NOMO-1 treated with DMSO at 0.1 percent for 48 hours (cell line): ENCODE data around the gene PLEKHG5.

ENCODE experiments used
- DNase-seq: peaks from one replicate; lab custom pipeline; 2025; ENCODE audit not compliant: unreplicated experiment; lab: John Stamatoyannopoulos, UW

The PLEKHG5 gene

DNA sequence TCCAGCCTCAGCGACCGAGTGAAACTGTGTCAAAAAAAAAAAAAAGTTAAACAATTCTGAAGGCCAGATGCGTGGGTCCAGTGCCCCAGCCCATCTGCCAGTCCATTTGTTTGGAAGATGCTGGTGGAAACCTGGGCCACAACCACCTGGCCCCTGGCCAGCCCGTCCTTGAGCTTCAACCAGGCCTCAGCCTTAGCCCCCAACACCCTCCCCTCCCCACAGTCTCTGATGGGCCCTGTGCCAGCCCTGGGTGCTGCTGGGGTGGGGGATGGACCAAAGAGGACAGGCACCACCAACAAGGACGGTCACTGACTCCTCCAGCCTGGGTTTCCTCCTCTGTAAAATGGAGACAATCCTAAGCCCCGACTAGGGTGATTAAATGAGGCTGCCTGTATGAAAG, 19.6 kb upstream of the PLEKHG5 start:
- DNase-seq, result no peak

DNA sequence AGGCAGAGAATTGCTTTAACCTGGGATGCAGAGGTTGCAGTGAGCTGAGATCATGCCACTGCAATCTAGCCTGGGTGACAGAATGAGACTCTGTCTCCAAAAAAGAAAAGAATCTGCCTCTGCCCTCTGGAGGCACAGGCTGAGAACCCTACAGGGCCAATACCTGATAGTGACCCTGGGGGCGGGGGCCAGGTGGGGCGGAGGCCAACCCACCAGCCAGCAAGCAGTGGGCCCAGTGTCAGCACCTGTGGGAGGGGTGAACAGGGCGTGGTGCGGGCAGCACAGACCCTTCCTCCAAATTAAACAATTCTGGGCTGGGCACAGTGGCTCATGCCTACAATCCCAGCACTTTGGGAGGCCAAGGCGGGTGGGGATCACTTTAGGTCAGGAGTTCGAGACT, 19.0 kb upstream of the PLEKHG5 start:
- DNase-seq, result no peak

DNA sequence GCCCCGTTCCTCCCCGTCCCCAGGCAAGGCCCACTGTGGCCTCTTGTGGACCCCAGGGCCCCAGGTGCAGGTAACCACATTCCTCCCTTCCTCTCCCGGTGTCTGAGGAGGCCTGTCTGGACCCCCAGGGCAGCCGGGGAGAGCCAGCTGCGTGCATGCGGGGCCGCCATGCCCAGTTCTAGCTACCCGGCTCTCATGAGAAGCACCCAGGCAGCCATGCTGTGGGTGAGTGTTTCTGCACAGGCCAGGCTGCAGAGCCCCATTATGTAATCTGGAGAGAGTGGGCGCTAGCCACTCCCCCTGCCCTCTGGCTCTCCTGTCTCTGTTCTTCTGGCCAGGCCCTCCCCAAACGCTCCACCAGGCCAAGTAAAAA, 18.4 kb upstream of the PLEKHG5 start:
- no peak for DNase-seq

DNA sequence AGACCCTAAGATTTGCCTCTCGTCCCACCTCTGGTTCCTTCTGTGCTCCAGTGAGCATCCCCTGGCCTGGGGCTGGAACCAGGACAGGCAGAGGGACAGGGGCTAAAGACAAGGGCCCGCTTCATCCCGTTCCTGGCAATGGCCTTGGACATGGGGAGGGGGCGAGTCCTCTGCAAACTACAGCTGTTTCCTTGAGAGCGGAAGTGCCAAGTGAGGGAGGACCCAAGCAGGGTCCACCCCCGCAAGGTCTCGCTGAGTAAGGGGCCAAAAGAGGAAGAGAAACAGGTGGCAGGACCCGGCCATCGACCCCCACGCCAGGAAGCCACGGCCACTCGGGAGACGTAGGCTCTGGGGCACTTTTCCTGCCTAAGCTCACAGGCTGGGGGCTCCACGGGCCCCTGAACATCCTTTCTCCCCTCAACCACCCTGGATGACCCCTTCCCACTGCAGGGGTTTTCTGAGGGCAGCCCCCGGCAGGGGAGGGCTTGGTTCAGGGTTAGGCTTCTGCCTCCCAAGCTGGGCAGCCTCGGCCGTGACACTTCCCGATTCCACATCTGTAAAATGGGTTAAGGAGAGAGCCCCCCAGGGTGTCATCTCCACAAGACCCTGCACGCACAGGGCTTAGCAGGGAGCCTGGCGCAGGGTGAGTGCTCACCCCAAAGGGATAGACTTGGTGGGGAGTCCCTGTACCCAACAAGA, 17.9 kb upstream of the PLEKHG5 start:
- no peak for DNase-seq

DNA sequence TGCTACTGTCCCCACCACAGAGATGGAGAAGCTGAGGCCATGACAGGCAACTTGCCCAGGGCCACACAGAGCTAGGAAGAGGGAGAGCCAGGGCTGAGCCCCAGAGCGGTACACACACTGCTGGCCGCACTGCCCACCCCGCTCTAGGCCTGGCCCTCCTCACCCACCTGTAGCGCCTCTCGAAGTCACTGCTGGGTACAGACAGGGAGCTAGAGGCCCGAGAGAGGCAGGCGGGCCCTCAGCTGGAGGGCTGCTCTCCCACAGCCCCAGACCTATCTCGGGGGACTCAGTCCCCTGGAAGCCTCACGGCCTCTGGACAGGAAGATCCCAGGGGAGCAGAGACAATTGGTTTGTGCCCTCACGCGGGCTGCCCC, 17.3 kb upstream of the PLEKHG5 start:
- DNase-seq, result no peak

DNA sequence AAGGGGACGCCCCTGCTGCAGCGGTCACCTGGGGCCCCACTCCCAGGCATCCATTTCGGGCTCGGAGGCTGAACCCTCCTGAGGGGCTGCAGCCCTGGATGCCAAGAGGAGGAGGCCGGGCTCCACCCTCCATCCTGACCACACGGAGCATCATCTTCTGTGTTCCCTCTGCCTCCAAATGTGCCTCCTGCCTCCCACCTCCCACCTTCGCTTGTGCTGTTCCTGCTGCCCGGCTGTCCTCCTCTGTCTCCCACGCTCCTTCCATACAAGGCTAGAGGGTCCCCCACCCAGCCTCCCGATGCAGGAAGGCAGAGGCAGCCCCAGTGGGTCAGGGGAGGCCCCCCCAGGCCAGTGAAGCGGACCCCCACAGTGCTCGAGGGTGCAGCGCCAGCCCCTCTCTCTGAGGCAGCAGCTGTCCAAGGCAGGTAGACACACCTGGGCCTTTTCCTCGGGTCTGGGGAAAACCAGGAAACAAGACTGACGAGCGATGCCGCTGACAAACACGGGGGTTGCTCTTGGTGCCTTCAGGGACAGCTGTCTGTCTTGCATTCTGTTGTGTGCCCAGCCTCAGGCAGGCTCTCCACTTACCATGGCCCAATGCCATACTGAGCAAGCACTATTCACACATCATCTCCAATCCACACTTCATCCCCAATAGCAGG, 16.8 kb upstream of the PLEKHG5 start:
- no peak for DNase-seq

DNA sequence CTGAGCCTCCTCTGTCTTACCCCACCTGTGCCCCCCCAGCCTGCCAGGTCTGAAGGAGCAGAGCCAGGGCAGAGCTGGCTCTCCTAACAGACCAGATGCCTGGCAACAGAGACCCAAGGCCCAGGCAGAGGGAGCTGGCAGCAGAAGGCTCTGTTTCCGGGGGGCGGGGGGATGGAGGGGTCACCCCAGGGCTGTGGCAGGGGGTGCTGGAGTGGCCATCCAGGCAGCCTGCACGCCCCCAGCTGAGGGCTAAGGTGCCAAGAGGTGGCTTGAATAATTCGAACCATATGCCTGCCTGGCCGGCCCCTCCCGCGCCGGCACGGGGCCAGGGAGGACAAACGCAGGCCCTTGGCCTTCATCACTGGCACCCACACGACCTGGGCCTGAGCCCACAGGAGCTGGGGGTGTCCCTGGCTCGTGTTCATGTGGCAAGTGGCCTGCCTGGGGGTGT, 16.0 kb upstream of the PLEKHG5 start:
- no peak for DNase-seq

DNA sequence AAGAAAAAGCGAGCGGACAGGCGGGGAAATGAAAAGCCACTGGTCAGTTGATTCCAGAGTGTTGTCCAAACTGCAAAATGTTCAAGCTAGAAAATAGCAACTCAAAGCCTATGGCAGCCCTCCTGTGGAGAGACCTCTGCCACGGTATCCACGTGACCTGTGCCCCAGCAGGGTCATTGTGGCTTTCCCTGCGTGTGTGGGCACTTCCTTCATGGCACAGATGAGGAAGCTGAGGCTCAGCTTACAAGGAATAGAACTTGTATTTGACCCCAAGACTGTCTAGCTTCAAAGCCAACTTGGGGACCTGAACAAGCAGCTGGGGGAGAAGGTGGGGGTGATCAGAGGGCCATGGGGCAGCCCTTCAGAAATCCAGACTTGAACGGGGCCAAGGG, 15.6 kb upstream of the PLEKHG5 start:
- peak; percentile 8 for DNase-seq

DNA sequence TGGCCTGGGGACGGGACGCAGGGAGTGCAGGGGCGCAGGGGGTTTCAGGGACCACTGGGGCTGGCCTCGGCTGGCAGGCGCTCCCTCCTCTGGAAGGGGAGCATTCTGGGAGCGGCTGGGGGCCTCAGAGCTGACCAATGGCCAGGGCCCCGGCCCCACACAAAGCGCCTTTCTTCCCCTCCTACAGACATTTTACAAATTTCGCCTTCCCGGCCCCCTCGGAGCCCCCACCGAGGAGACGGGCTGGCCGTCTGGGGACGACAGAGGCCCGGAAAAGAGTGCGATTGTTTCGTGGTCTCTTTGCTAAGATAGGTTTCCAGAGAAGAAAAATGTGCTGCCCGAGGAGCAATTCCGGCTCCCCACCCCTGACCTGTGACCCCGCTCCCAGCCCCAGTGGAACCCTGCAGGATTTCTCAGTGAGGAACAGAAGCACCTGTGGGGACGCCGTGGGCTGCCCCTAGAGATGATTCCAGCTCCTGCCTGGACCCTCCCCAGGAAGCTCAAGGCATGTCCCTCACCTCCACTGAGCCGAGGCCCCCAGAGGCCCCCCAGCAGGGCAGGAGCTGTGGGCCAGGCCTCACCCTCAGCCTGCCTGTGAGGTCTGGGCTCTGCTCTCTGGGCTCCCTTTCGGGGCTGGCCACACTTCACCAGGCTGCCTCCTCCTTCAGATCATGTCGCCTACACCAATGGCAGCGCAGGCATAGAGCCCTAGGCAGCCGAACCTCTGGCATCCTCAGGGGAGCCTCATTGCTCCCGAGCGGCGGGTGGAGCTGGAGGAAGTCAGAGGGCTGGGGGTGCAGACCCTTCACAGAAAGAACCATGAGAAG, 15.0 kb upstream of the PLEKHG5 start:
- no peak for DNase-seq

DNA sequence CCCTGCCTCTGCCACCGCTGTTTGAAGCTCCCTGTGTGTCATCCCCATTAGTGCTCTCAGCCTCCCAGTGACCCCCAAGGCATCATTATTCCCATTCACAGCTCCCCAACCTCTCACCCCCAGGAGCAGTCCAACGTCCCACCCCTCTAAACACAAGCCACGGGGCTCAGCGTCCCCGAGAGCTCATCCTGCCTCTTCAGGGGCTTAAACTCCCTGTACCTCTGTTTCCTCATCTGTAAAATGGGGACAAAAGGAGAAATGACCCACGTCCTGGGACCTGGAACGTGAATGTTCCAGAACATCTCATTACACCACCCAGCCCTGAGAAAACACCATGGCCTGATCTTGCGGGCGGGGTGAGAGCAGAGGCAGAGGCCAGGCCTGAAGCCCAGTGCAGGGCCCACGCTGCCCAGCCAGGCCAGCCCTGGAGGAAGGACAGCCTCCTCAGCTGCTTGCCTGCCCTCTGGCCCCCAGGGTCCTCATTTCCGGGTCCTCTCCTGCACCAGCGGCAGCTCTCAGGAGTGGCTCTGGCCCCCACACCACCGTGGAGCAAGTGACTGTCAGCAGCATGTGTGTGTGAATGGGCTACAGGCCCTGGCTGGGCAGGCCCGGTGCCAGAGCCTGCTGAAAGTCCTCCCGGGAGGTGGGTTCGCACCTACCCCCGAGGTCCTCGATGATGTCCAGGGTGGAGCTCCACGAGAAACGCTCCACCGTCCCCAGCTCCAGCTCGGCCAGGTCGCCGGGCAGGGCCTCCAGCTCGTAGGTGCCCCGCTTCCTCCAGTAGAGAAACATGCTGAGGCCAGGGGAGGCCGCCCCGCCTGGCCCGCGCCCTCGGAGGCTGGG, 14.1 kb upstream of the PLEKHG5 start:
- DNase-seq, result no peak

DNA sequence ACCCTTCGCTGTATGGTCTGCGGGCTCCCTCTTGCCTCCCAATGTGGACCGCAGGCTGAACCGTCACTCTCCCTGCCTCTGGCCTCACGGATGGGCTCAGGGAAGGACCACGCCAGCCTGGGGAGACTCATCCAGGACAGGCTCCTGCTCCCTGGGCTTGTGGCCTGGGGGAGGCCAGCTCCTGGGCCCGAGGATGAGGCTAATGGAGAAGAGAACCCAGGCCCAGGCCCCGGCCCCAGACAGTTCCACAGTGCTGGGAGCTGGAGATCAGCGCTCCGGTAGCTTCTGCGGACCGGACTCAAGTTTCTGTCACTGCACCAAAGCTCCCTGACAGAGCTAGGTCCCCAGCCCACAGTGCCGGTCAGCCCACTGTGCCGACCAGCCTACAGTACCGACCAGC, 13.4 kb upstream of the PLEKHG5 start:
- DNase-seq, result no peak

DNA sequence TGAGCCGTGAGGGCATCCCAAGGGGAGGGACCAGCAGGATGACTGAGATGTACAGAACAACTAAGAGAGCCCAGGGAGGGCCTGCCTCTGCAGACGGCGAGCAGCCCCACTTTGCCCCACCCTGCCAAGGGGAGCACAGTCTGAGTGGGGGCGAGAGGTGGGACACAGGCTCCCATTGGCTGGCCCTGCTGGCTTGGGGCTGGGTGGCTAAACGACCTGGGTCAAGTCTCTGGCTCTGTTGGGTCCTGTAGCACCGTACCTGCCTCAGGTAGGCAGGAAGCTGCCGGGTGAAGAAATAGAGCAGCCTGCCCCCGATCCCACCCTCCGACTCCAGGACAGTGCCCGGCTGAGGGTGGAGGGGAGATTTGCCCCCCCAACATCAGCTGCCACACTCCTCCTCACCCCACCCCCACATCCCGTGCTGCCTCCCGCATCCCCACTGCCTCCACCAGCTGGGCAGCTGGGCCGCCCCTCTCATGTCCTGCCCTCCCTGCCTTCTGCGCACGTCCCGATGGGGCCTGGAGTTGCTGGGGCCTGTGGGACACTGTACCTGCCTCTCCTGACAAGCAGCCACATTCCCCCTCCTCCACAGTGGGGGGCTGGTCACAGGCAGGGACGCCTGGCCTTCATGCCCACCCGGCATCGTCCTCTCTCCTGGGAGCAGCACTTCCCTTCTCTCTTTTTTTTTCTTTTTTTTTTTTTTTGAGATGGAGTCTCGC, 12.6 kb upstream of the PLEKHG5 start:
- DNase-seq, result no peak

DNA sequence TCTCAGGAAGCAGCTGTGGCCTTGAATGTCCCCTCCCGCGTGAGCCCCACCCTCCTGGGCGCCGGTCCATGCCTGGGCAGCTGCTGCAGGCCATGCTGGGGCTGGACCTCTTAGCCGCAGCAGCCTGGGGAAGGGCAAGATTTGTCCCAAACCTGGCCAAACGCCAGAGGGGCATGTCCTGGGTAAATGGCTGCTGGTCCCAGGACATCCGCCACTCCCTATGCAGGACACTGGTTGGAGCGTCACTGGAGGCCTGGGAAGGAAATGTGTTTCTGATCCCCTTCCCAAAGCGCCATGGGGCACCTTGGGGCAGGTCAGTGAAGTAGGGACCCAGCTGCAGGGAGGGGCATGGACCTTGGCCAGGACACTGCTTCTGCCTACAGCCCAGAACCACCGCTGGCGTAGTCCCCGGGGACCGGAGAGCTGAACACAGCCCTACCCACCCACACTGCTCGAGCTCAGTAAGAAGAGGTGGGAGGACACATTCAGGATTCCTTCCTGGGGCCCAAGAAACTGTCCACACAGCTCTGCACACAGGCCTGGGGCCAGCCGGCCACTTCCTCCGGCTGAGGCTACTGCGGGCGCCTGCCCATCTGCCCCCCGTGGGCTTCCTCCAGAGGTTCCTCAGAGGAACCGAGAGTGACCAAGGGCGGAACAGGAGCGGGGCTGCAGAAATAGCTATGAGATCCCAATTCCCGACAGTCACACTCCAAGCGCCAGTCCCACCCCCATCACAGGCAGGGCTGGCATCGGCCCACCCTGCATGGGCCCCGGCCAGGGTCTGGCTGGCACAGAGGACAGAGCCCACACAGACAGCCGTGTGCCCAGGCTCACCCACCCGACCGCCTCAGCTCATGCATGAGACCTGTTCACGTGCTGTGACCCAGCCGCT, 10.8 kb upstream of the PLEKHG5 start:
- no peak for DNase-seq

DNA sequence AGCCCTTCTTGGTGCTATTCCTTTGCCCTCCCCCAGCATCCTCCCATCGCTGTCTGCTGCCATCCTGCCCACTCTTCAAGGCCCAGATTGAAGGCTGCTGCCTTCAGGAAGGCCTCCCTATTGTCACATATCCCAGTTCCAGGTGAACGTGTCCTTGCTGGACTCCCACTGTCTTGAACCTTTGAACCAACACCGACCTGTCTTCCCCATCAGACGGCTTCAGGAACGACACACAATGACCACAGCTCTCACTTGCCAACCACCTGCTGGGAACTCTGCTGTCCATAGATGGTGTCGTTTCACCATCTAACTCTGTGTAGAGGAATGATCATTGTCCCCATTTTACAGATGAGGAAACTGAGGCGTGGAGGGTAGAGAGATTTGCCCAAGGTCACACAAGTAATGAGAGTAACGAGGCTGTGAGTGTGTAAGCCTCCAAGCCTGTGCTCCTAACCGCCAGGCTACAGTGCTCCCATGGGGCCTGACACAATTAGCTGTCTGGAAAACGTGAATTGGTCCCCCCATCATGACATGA, 9.9 kb upstream of the PLEKHG5 start:
- no peak for DNase-seq

DNA sequence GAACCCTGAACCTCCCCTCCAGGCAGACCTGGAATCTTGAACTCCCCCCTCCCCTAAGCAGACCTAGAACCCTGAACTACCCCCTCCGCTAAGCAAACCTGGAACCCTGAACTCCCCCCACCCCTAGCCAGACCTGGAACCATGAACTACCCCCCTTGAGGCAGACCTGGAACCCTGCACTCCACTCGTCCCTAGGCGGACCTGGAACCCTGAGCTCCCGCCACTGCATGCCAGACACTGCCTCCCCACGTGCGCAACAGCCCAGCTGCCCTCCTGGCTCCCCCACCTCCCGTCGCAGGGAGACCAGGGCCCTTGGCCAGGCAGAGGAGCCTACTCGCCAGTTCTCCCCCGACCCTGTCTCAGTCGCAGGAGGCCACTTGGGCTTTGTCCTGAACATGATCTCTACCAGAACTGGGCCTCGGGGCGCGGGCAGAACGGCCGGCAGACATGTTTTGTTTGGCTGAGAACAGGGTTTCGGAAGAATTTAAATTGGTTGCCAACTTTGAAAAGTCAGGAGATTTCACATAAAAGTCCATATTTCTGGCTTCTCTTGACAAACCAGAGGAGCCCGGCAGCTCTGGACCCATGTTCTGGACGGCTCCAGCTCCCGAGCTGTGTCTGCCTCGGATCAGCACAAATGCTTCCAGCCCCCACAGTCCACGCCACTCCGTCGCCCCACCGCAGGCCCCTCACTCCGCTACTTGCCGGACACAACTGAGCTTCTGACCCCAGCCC, 9.2 kb upstream of the PLEKHG5 start:
- DNase-seq, result no peak

DNA sequence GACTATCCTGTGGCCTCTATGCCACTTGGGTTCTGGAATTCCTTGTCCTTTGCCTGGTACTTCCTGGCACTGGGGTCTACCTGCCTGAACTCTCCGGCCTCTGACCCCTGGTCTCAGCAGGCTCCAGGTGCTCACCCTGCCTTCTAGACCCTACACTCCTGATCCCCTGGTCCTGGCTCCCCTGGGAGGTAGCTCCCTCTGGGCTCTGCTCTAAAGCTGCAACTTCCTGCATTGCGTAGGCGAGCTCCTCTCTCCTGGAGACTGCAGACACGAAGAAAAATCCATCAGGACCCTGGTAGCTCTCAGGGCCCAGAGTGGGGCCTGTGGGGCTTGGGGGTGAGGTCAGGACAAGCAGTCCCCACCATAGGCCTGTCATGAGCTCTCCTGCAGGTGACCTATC, 7.8 kb upstream of the PLEKHG5 start:
- DNase-seq, result no peak

DNA sequence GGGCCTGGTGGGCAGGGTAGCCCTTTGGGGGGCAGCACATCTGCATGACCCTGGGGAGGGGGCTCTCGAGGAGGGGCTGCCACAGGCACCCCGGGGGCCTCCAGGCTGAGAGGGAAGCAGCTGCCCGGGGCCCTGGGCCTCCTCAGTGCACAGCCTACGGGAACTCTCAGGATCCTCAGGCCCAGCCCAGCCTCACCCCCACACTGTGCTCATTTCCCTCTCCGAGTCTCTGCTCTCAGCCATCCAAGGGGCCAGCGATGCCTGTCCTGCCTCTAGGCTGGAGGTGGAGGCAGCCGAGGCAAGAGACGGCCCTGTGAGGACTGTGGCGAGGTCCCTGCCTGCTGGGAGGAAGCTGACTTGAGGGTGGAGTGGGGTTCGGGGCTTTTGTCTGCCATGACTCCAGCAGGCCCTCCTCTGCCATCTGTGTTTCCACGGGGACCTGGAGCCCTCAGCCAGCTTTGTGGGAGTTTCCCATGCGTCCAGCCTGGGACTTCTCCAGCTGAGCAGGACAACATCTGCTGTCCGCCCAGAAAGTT, 7.2 kb upstream of the PLEKHG5 start:
- no peak for DNase-seq

DNA sequence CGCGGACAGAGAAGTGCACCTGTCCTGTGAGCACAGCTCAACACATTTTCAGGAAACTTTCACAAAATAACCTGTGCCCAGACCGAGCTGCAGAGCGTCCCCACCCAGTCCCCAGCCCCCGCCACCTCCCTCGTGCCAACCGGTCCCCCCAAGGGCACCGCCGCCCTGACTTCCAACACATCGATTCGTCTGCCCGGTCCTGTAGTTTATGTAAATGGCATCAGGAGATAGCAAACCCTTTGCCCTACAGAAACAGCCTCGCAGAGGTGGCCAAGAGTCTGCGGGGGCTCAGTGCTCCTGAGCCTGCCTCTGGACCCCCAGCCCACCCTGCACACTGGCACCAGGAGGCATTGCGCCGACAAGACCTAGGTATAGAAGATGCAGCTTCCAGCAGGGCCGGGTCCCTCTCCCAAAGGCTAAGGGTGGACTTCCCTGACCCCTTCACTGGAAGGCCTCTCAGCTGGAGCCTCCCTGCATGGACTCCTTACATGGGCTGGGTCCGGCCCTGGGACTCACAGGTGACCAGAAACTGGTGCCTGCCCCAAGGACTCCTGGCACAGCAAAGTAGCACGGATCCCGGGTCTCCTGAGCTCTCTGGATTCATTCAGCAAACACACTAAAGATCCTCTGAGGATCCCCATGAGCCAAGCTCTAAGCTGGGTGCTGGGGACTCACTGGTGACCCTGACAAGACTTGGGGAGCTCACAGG, 6.6 kb upstream of the PLEKHG5 start:
- DNase-seq, result no peak
